ENCODE data around the gene ARPC4.

- TF ChIP-seq POLR2A (IDR thresholded peaks at IDR 0.05) = no peak
- no peak for TF ChIP-seq CTCF (IDR thresholded peaks at IDR 0.05 in 4 of 5, conservative IDR thresholded peaks at IDR 0.05 in 1 of 5)
Observed at GRCh38 chr3:9777694-9778021, 15.2 kb upstream of the ARPC4 start.

Data from gastrocnemius medialis (tissue), 4 donors.